Activated CD8-positive, alpha-beta memory T cell treated with anti-CD3 and anti-CD28 coated beads for 48 hours (primary cell): ENCODE measurements around the gene GH2.
"Not testable (repeated sequence)": the region's sequence is repeated elsewhere in the genome, so short reads cannot be mapped to it uniquely, and the experiment has no call there.

Source experiments
- DNase-seq, 3 experiments: peaks; one replicate each; pipeline ENCODE4 v3.0.0-alpha.2; 2020; ENCODE audit warnings: low read depth in 2 of 3, low spot score in 2 of 3

GH2 gene

DNA sequence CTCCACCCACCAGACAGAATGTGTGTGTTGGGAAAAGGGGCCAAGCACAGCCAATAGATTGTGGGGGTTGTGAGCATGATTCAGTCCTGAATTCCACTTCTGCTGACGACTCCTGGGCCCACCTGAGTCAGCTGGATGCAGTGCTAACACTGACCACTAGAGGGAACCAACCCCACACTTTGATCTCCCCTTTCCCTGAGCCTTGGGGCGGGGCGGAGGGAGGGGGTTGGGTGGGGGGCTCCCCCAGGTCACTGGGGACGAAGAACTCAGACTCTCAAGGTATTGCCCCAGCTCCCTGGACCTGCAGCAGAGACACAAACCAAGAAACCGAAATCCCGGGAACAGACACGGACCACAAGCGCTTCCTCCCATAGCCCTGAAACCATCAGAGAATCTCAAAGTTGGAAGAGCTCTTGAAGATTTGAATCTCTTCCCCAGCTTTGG is 29.9 kb upstream of the GH2 start:
- peak in 2 of 3 experiments; percentile 44 to 73 for DNase-seq

- no peak for DNase-seq
These were observed 29.4 kb upstream of the GH2 start, which contains the start of gene CSHL1 for GRCh38 chr17:63911041-63911635. TSS of gene CSHL1 (minus strand) at chr17:63911258. CDS start at chr17:63911196, 62 bp downstream.

- DNase-seq = no peak
These were observed 28.4 kb upstream of the GH2 start for GRCh38 chr17:63910096-63910495.

- DNase-seq = not testable (repeated sequence)
These were observed 27.8 kb upstream of the GH2 start for GRCh38 chr17:63909586-63909985.

GRCh38 chr17:63907161-63907778 is 25.5 kb upstream of the GH2 start:
- DNase-seq = not testable (repeated sequence)

- not testable (repeated sequence) for DNase-seq
These were observed 23.1 kb upstream of the GH2 start for GRCh38 chr17:63904796-63905195.

DNA sequence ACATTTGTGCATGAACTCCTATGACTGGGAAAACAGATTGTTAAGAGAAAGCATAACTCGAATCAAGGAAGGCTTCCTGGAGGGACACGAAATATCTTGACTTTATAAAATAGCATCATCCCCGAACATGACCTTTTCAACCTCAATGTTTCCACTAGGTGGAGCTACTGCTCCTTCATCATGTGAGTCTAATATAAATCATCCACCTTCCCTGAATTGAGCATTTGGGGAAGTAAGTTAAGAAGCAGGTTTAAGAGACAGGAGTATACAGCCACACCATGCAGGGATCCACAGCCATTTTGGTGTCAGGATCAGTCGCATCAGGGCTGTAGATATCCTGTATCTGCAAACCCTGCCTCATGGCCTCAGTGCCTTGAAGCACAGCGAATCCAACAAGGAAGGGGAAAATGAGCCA is 22.1 kb upstream of the GH2 start:
- DNase-seq = not testable (repeated sequence)

- not testable (repeated sequence) for DNase-seq
These were observed 20.2 kb upstream of the GH2 start for GRCh38 chr17:63901971-63902370.

GRCh38 chr17:63898899-63899798 is 17.4 kb upstream of the GH2 start:
- DNase-seq = not testable (repeated sequence)

GRCh38 chr17:63896524-63897354 is 15.0 kb upstream of the GH2 start, which contains the start of gene CSH1:
TSS of gene CSH1 (minus strand) at chr17:63896574. CDS start at chr17:63896511, 63 bp downstream.
- not testable (repeated sequence) for DNase-seq

DNA sequence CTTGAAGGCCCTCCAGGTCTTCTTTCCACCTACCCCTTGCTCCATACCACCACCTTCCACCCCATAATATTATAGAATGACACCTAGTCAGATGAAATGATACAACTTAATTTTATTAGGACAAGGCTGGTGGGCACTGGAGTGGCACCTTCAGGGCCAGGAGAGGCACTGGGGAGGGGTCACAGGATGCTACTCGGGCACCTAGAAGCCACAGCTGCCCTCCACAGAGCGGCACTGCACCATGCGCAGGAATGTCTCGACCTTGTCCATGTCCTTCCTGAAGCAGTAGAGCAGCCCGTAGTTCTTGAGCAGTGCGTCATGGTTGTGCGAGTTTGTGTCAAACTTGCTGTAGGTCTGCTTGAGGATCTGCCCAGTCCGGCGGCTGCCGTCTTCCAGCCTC is 13.1 kb upstream of the GH2 start:
- not testable (repeated sequence) for DNase-seq

DNA sequence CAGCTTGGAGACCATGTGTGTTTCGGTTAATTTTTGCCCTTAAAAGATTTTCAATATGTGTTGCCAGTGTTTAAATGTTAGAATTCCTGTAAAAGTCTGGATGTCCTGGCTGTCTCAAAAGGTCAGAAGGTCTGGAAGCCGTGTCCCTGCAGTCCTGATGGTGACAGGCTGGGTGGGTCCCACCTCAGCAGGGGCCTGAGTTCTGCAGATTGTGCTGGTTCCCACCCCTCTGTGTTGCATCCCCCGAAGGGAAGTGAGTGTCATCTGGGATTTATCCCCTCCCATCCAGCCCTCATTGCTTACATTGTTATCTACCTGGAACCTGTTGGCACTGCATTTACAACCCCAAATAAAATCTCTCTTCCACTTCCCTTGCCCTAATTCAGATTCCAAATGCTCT is 12.3 kb upstream of the GH2 start:
- DNase-seq = not testable (repeated sequence)

GRCh38 chr17:63892316-63893037 is 10.7 kb upstream of the GH2 start:
- not testable (repeated sequence) for DNase-seq

DNA sequence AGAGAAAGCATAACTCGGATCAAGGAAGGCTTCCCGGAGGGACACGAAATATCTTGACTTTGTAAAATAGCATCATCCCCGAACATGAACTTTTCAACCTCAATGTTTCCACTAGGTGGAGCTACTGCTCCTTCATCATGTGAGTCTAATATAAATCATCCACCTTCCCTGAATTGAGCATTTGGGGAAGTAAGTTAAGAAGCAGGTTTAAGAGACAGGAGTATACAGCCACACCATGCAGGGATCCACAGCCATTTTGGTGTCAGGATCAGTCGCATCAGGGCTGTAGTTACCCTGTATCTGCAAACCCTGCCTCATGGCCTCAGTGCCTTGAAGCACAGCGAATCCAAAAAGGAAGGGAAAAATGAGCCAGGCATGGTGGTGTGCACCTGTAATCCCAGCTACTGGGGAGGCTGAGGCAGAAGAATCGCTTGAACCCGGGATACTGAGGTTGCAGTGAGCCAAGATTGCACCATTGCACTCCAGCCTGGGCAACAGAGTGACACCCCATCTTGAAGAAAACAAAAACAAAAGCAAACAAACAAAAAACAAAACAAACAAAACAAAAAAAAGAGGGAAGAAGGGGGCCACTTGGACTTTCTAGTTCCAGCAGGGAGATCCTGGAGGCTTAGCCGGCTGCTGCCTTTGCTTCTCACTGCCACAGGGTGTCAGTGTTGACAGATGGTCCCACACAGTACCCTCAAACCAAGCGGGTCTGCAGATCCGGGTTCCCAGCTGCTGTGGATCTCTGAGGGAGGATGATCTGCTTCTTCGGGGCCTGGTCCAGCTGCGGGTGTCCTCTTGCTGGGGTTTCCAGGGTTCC is 7.5 kb upstream of the GH2 start:
- DNase-seq = not testable (repeated sequence)

- not testable (repeated sequence) for DNase-seq
These were observed 3.4 kb upstream of the GH2 start for GRCh38 chr17:63885119-63885518.

GRCh38 chr17:63882626-63883126 is 932 bp upstream of the GH2 start:
- not testable (repeated sequence) for DNase-seq

DNA sequence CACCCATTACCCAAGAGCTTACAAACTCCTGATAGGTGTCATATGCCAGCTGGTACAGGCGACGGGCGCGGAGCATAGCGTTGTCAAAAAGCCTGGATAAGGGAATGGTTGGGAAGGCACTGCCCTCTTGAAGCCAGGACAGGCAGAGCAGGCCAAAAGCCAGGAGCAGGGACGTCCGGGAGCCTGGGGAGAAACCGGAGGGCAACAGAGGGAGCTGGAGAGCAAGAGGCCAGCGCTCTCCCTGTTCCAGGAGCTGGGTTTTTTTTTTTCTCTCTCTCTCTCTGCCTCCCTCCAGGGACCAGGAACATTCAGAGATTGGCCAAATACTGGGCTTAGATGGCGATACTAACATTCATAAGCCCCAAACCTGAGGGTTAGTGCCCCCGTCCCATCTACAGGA is 407 bp downstream of the GH2 start:
- DNase-seq = not testable (repeated sequence)

DNA sequence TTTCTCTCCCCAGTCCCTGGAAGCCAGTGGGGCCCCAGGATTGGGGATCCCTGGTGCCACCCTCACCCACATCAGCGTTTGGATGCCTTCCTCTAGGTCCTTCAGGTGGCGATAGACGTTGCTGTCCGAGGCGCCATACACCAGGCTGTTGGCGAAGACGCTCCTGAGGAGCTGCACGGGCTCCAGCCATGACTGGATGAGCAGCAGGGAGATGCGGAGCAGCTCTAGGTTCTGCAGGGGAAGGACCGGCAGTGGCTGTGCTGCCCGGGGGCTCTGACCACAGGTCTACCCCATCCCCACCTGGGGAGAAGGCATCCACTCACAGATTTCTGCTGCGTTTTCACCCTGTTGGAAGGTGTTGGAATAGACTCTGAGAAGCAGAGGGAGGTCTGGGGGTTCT is 1.0 kb downstream of the GH2 start:
- no peak for DNase-seq

DNA sequence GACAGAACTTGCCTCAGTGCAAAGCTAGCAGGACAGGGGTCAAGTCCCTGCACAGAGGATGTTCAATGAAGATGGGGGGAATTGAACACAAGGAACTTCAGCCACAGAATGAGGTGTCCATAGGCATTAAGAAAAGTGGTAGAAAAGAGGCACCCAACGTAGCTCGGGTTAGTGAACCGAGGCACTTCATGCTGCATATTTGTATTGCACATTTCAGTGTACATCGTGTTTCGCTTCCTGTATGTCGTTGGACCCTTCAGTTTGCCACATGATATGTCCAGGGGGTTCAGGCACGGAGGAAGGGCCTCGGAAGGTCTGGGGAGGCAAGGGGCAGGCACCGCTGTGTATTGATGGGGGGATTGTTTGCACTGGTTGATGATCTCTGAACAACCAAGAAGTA is 3.3 kb downstream of the GH2 start:
- not testable (repeated sequence) for DNase-seq
